Adrenal gland (tissue), 5 donors: ENCODE results near the gene TNNT3.

Experiments used
- POLR2A ChIP-seq, 2 donors: fragments of 450-650 bp; IDR thresholded peaks; one replicate each; pipeline ENCODE4 v1.6.1; 2017; ENCODE audit warnings: antibody characterized with exemption in 2 of 2, mild to moderate bottlenecking in 2 of 2, moderate library complexity in 1 of 2
- TF ChIP-seq, protein P1 (sequence below), 6 experiments: fragments of 450-650 bp in 4 of 6; fragments of 200-600 bp in 2 of 6; sonication (generic) in 1 of 6; IDR thresholded peaks; 1 replicate in 5 of 6; 2 replicates in 1 of 6; pipeline versions ENCODE4 v1.5.1 to v1.8.0; 2016 to 2021; ENCODE audit warnings: antibody characterized with exemption in 6 of 6, mild to moderate bottlenecking in 2 of 6, moderate library complexity in 1 of 6
- donor health status: DM: no; HTN: no; CAD: no.

DNA sequence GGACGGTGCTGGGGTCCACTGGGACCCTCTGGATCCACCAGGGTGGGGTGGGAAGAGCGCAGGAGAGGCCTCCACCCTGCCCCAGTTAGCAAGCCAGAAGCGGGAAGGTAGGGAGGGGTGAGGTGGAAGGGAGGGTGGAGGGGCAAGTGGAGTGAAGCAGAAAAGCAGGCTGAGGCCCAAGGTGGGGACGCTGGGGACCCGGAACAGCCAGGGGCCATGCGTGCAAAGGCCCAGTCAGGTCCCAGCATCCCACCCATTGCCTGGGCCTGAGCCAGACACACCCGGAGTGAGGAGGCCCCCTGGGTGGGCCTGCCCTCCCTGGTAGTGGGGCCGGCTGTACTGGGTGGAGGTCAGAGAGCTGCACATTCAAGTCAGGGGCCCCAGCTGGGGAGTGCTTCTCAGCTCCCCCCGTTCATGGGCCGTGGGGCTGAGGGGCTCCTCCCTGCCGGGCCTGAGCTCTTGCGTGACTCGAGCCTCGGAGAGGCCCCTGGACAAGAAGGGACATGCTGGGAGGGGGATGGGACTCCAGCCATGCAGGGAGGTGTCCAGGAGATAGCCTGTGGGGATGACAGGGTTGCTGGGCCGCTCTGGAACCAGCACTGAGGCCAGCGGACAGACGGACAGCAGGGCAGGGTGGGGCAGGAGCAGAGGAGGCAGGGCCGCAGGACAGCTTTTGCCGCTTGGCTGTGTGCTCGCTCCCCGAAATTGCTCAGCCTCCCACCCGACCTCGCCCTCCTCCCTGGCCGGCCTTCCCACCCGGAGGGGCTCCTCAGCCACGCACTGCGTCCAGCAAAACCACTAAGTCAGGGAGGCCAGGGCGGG, 7.7 kb downstream of the TNNT3 start:
- TF ChIP-seq, protein P1, sequence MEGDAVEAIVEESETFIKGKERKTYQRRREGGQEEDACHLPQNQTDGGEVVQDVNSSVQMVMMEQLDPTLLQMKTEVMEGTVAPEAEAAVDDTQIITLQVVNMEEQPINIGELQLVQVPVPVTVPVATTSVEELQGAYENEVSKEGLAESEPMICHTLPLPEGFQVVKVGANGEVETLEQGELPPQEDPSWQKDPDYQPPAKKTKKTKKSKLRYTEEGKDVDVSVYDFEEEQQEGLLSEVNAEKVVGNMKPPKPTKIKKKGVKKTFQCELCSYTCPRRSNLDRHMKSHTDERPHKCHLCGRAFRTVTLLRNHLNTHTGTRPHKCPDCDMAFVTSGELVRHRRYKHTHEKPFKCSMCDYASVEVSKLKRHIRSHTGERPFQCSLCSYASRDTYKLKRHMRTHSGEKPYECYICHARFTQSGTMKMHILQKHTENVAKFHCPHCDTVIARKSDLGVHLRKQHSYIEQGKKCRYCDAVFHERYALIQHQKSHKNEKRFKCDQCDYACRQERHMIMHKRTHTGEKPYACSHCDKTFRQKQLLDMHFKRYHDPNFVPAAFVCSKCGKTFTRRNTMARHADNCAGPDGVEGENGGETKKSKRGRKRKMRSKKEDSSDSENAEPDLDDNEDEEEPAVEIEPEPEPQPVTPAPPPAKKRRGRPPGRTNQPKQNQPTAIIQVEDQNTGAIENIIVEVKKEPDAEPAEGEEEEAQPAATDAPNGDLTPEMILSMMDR (IDR thresholded peaks at IDR 0.05): no peak
- no peak for TF ChIP-seq POLR2A (IDR thresholded peaks at IDR 0.05)
